BJ (cell line): ENCODE data around the gene POLR2L. TPM values are rescaled to one million over a fixed set of nuclear protein-coding genes. Genes with fewer than 3 reads are reported as not detected.

Source experiments
- CTCF ChIA-PET: fragments of 350-600 bp; formaldehyde crosslinking; extraction: SDS; loops from one replicate; lab custom pipeline; 2021; ENCODE audit warnings: antibody characterized with exemption, inconsistent platforms; lab: Yijun Ruan, JAX
- POLR2A ChIA-PET: fragments of 300-600 bp; sonication (Branson Sonifier 250); formaldehyde crosslinking; extraction: SDS; loops from one replicate; lab custom pipeline; 2021; ENCODE audit warnings: antibody characterized with exemption; lab: Charles Lee
- DNase-seq: peaks from one replicate; pipeline ENCODE4 v3.0.0-alpha.2; 2011; ENCODE audit warnings: low read depth
- H3K27me3 ChIP-seq: 2 replicates; pipeline ENCODE4 v1.6.0; 2011; ENCODE audit warnings: low read length; ENCODE audit not compliant: control insufficient read depth, insufficient read depth
- H3K36me3 ChIP-seq: 2 replicates; pipeline ENCODE4 v1.5.1; 2011; ENCODE audit warnings: low read length; ENCODE audit not compliant: control insufficient read depth, insufficient read depth
- H3K4me3 ChIP-seq: 2 replicates; pipeline ENCODE4 v1.5.1; 2011; ENCODE audit warnings: low read depth, mild to moderate bottlenecking, control low read depth, low read length
- polyA plus RNA-seq: library from polyadenylated mRNA; depleted of rRNA; stranded (reverse); fragments of >200 nt; gene quantifications from 2 replicates; pipeline ENCODE4 v1.2.3, GENCODE V29; 2011
- TF ChIP-seq, protein P1 (sequence below): IDR thresholded peaks from 2 replicates; pipeline ENCODE4 v1.5.1; 2011; ENCODE audit warnings: low read depth, mild to moderate bottlenecking, control low read depth, inconsistent platforms, low read length, moderate library complexity; ENCODE audit not compliant: insufficient read depth

Gene POLR2L
- polyA plus RNA-seq, 1 experiment: 734 TPM

DNA sequence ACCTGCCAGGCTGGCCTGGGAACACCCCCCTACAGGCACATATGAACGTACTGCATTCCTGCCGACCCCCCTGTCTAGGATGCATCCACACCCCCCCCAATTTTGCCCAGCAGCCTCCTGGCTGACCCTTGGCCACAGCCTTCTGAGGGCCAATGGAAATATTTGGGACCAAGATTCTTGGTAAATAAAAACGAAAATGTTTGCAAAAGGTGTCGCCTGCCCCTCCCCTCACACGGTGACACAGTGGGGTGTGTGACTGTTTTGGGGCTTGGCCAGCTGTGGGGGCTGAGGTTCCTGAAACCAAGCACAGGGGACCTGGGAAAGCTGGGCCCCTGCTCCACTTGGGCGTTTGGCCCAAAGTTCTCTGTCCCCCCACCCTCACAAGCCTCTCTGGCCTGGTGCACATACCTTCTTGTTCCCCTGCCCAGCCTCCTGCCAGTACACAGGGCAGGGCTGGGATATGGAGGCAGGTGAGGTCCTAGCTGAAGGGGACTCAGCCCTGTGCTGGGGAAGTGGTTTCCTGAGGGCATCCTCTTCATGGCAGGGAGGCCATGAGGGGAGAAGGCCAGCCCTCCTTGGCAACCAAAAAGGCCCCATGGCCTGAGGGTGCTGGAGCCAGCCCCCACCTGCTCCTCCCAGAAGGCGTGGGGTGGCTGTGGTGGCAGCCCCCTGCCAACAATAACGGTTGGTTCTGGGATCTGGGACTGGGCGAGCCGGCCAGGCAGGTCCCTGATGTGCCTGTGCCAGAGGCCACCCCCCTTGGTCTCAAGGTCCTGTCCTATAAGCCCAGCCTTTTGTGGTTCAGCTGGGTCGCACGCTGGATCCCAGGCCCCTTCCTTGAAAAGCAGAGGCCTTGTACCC is 16.7 kb downstream of the POLR2L start:
- TF ChIP-seq, protein P1, sequence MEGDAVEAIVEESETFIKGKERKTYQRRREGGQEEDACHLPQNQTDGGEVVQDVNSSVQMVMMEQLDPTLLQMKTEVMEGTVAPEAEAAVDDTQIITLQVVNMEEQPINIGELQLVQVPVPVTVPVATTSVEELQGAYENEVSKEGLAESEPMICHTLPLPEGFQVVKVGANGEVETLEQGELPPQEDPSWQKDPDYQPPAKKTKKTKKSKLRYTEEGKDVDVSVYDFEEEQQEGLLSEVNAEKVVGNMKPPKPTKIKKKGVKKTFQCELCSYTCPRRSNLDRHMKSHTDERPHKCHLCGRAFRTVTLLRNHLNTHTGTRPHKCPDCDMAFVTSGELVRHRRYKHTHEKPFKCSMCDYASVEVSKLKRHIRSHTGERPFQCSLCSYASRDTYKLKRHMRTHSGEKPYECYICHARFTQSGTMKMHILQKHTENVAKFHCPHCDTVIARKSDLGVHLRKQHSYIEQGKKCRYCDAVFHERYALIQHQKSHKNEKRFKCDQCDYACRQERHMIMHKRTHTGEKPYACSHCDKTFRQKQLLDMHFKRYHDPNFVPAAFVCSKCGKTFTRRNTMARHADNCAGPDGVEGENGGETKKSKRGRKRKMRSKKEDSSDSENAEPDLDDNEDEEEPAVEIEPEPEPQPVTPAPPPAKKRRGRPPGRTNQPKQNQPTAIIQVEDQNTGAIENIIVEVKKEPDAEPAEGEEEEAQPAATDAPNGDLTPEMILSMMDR: no peak
- H3K4me3 ChIP-seq: no peak overlapping the region
- peaks cover 30% of the 10 kb centered on the region for H3K36me3 ChIP-seq
- no peak for DNase-seq
- H3K27me3 ChIP-seq: no peaks in the 10 kb centered on the region
- POLR2A ChIA-PET: no interaction called here
- CTCF ChIA-PET: interaction anchor here (0.7 kb wide), 1 partner anchor 42 kb away, joined by 3 read pairs; no protein-coding TSS in a partner anchor

DNA sequence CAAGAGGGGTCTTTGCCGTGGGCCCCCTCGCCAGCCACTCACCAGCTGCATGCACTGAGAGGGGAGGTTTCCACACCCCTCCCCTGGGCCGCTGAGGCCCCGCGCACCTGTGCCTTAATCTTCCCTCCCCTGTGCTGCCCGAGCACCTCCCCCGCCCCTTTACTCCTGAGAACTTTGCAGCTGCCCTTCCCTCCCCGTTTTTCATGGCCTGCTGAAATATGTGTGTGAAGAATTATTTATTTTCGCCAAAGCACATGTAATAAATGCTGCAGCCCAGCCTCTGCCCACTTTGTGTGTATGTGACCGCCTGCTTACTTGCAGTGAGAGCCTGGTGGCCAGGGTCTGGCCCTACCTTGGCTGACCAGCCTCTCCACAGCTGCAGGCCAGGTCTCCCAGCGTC is 17.4 kb downstream of the POLR2L start:
- TF ChIP-seq, protein P1: no peak
- Histone ChIP-seq H3K36me3 (peaks cover 30% of the 10 kb centered on the region), H3K27me3 (no peaks in the 10 kb centered on the region), H3K4me3 (no peak overlapping the region)
- POLR2A ChIA-PET: no interaction called here
- DNase-seq: no peak
- CTCF ChIA-PET: no interaction called here

DNA sequence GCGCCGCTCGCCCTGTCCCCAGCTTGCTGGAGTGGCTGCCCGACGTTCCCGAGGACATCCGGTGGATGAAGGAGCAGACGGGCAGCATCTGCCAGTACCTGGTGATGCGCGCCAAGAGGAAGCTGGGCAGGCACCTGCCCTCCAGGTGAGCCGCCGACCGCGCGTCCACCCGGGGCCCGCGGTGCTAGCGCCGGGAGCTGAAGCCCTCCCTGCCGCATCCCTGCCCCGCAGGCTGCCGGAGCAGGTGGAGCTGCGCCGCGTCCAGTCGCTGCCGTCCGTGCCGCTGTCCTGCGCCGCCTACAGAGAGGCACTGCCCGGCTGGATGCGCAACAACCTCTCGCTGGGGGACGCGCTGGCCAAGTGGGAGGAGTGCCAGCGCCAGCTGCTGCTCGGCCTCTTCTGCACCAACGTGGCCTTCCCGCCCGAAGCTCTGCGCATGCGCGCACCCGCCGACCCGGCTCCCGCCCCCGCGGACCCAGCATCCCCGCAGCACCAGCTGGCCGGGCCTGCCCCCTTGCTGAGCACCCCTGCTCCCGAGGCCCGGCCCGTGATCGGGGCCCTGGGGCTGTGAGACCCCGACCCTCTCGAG is 17.9 kb downstream of the POLR2L start:
- ChIA-PET CTCF (no interaction called here), POLR2A (no interaction called here)
- H3K27me3 ChIP-seq: no peaks in the 10 kb centered on the region
- H3K4me3 ChIP-seq: no peak overlapping the region
- no peak for DNase-seq
- H3K36me3 ChIP-seq: peaks cover 30% of the 10 kb centered on the region
- TF ChIP-seq, protein P1: no peak

DNA sequence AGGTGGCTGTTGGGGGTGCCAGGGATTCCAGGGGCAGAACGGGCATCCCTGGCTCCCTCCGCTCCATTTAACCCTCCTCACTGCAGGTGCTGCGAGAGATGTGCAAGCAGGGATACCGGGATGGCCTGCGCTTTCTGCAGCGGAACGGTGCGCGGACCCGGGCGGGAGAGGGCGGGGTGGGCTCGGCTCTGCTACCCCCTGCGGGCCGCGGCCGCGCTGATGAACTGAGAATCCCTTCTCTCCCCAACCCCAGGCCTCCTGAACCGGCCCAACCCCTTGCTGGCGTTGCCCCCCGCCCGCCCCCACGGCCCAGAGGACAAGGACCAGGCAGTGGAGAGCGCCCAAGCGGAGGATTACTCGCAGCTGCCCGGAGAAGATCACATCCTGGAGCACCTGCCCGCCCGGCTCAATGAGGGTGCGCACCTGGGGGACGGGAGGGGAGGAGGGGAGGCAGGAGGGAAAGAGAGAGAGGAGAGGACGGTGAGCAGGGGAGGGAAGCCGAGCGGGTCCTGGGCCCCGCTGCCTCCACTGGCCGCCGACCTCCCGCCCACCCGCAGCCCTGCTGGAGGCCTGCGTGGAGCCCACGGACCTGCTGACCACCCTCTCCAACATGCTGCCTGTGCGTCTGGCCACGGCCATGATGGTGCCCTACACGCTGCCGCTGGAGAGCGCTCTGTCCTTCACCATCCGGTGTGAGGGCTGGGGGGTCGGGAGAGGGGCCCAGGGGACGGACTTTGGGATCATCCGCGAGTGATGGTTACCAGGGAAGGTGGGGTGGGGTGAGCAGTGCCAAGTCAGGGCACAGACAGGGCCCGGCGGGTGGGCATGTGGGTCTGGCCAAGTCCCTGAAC is 18.7 kb downstream of the POLR2L start:
- TF ChIP-seq, protein P1: no peak
- no peak overlapping the region for H3K4me3 ChIP-seq
- DNase-seq: no peak
- POLR2A ChIA-PET: no interaction called here
- CTCF ChIA-PET: interaction anchor here (0.8 kb wide), 1 partner anchor 9 kb away, joined by 4 read pairs; no protein-coding TSS in a partner anchor
- no peaks in the 10 kb centered on the region for H3K27me3 ChIP-seq
- peaks cover 30% of the 10 kb centered on the region for H3K36me3 ChIP-seq
